Neuronal stem cell (in vitro differentiated cells): ENCODE results near the gene HOXA11.

Source experiments
- DNase-seq: peaks from one replicate; pipeline ENCODE4 v3.0.0-alpha.2; 2013; ENCODE audit warnings: low spot score
- H2AFZ ChIP-seq: one replicate; pipeline ENCODE4 v1.6.1; 2013; ENCODE audit warnings: mild to moderate bottlenecking, low read length, inconsistent platforms
- H2AK5ac ChIP-seq: 2 replicates; pipeline ENCODE4 v1.6.1; 2013; ENCODE audit warnings: low read depth, mild to moderate bottlenecking, inconsistent platforms, low read length, moderate library complexity, mixed read lengths
- H2BK120ac ChIP-seq: 2 replicates; pipeline ENCODE4 v1.6.1; 2013; ENCODE audit warnings: low read depth, mild to moderate bottlenecking, inconsistent platforms, low read length, moderate library complexity, mixed read lengths
- H2BK12ac ChIP-seq: one replicate; pipeline ENCODE4 v1.6.1; 2013; ENCODE audit warnings: low read length, inconsistent platforms
- H2BK15ac ChIP-seq: 2 replicates; pipeline ENCODE4 v1.6.1; 2013; ENCODE audit warnings: mild to moderate bottlenecking, low read length, inconsistent platforms, mixed read lengths
- H2BK5ac ChIP-seq: one replicate; pipeline ENCODE4 v1.6.1; 2013; ENCODE audit warnings: inconsistent platforms, mild to moderate bottlenecking, low read length, moderate library complexity
- H3K14ac ChIP-seq: one replicate; pipeline ENCODE4 v1.6.1; 2013; ENCODE audit warnings: low read length, inconsistent platforms
- H3K18ac ChIP-seq: 2 replicates; pipeline ENCODE4 v1.6.1; 2013; ENCODE audit warnings: low read length, inconsistent platforms
- H3K23ac ChIP-seq: 2 replicates; pipeline ENCODE4 v1.6.1; 2013; ENCODE audit warnings: low read depth, mild to moderate bottlenecking, mixed read lengths, low read length, inconsistent platforms; ENCODE audit not compliant: poor library complexity
- H3K27ac ChIP-seq: replicated peaks from 3 replicates; pipeline ENCODE4 v1.5.1; 2013; ENCODE audit warnings: low read length, inconsistent platforms
- H3K27me3 ChIP-seq, 3 experiments: 2 replicates each; pipeline ENCODE4 v1.6.1; 2013; ENCODE audit warnings: low read length in 3 of 3, mild to moderate bottlenecking in 2 of 3, inconsistent platforms in 1 of 3, low read depth in 1 of 3, mixed read lengths in 1 of 3, moderate library complexity in 1 of 3; ENCODE audit not compliant: control insufficient read depth in 3 of 3, insufficient read depth in 3 of 3
- H3K36me3 ChIP-seq, 2 donors: replicated peaks in 1 of 2; 2 replicates each; pipeline ENCODE4 v1.6.1; 2013; ENCODE audit warnings: low read length in 2 of 2; ENCODE audit not compliant: control insufficient read depth in 2 of 2, insufficient read depth in 2 of 2
- H3K4ac ChIP-seq: 2 replicates; pipeline ENCODE4 v1.6.1; 2013; ENCODE audit warnings: inconsistent platforms, mild to moderate bottlenecking, low read length, moderate library complexity
- H3K4me1 ChIP-seq, 2 donors: 1 replicate in 1 of 2; 2 replicates in 1 of 2; pipeline ENCODE4 v1.6.1; 2013; ENCODE audit warnings: low read length in 2 of 2, low read depth in 1 of 2; ENCODE audit not compliant: control insufficient read depth in 2 of 2, insufficient read depth in 1 of 2
- H3K4me2 ChIP-seq: one replicate; pipeline ENCODE4 v1.6.1; 2013; ENCODE audit warnings: mild to moderate bottlenecking, low read length, inconsistent platforms; ENCODE audit not compliant: insufficient read depth, poor library complexity, severe bottlenecking
- H3K4me3 ChIP-seq, 2 donors: 2 replicates each; pipeline ENCODE4 v1.5.1; 2013; ENCODE audit warnings: low read length in 2 of 2, mild to moderate bottlenecking in 2 of 2, inconsistent platforms in 1 of 2, moderate library complexity in 1 of 2
- H3K79me1 ChIP-seq: one replicate; pipeline ENCODE4 v1.6.1; 2013; ENCODE audit warnings: low read depth, mild to moderate bottlenecking, inconsistent platforms, low read length, moderate library complexity
- H3K9ac ChIP-seq: one replicate; pipeline ENCODE4 v1.6.1; 2013; ENCODE audit warnings: mild to moderate bottlenecking, low read depth, low read length, inconsistent platforms; ENCODE audit not compliant: poor library complexity
- H3K9me3 ChIP-seq, 2 donors: replicated peaks in 1 of 2; 2 replicates each; pipeline versions ENCODE3 to v1.6.1; 2013; ENCODE audit warnings: low read length in 2 of 2, mild to moderate bottlenecking in 2 of 2, inconsistent platforms in 1 of 2, low read depth in 1 of 2, mixed read lengths in 1 of 2, moderate library complexity in 1 of 2; ENCODE audit not compliant: control insufficient read depth in 2 of 2, insufficient read depth in 1 of 2
- H4K8ac ChIP-seq: one replicate; pipeline ENCODE4 v1.6.1; 2013; ENCODE audit warnings: low read depth, mild to moderate bottlenecking, inconsistent platforms, low read length, moderate library complexity
- H4K91ac ChIP-seq: one replicate; pipeline ENCODE4 v1.6.1; 2013; ENCODE audit warnings: low read length, low read depth, mild to moderate bottlenecking, inconsistent platforms; ENCODE audit not compliant: poor library complexity
- WGBS, 2 donors: extraction: QIAGEN DNeasy Blood & Tissue Kit; methylation state at CpG; one replicate each; pipeline ENCODE4 v1.1.7; 2013; ENCODE audit warnings: missing lambda C conversion rate in 2 of 2, mixed read lengths in 1 of 2; ENCODE audit not compliant: insufficient read length in 2 of 2, insufficient replicate concordance in 1 of 2; ENCODE audit errors: extremely low coverage in 2 of 2; 5-methylcytosine and 5-hydroxymethylcytosine counted together

Gene HOXA11

DNA sequence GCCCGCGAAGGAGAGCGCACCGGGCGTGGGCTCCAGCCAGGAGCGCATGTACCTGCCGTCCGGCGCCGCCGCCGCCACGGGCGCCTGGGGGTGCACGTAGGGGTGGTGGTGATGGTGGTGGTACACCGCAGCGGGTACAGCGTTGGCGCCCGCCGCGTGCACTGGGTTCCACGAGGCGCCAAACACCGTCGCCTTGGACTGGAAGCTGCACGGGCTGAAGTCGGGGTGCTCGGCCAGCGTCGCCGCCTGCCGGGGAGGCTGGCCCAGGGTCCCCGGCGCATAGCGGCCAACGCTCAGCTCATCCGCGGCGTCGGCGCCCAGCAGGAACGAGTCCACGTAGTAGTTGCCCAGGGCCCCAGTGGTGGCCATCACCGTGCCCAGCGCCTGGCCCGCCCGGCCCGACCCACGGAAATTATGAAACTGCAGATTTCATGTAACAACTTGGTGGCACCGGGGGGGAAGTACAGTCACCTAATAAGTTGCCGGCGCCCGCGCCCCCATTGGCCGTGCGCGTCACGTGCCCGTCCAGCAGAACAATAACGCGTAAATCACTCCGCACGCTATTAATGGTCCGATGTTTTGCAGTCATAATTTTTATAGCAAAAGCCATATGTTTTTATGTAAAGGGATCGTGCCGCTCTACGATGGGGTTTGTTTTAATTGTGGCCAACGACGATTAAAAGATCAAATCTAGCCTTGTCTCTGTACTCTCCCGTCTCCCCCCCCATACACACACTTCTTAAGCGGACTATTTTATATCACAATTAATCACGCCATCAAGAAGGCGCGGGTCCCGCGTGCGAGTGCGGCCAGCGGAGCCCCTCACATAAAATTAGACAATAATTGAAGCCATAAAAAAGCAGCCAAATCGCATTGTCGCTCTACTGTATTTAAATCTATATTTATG is 19.7 kb downstream of the HOXA11 start, which contains the start of gene HOXA9:
TSS of gene HOXA9 (minus strand) at position 449 of the 907 bp plus-strand sequence. CDS start at position 369, 80 bp downstream.
- Histone ChIP-seq H4K91ac (no peak within 1 kb of the TSS), H3K27ac (no peak within 1 kb of the TSS), H3K9ac (no peak within 1 kb of the TSS), H2BK12ac (no peak within 1 kb of the TSS), H3K36me3 (no peaks in the 10 kb centered on the region), H3K23ac (peak within 1 kb of the TSS; percentile 89), H3K79me1 (peaks cover 2% of the 10 kb centered on the region), H3K14ac (no peak within 1 kb of the TSS), H2BK5ac (no peak within 1 kb of the TSS), H3K4ac (no peak within 1 kb of the TSS), H3K4me1 (no peaks in the 10 kb centered on the region), H3K4me3 (peak within 1 kb of the TSS in 1 of 2 donors; percentile 33), H2BK120ac (peak within 1 kb of the TSS; percentile 61), H2AFZ (peak within 1 kb of the TSS; percentile 73), H3K27me3 (peaks cover 76 to 97% (median 94%) of the 10 kb centered on the region in 3 experiments), H4K8ac (no peak within 1 kb of the TSS), H3K4me2 (peak within 1 kb of the TSS; percentile 32), H2BK15ac (no peak within 1 kb of the TSS), H3K9me3 (peaks cover 0 to 27% of the 10 kb centered on the region in 2 donors), H3K18ac (no peak within 1 kb of the TSS), H2AK5ac (no peak within 1 kb of the TSS)
- no peak for DNase-seq
- WGBS, 2 donors, result no CpG with 5 or more reads among the region's 82 CpGs

DNA sequence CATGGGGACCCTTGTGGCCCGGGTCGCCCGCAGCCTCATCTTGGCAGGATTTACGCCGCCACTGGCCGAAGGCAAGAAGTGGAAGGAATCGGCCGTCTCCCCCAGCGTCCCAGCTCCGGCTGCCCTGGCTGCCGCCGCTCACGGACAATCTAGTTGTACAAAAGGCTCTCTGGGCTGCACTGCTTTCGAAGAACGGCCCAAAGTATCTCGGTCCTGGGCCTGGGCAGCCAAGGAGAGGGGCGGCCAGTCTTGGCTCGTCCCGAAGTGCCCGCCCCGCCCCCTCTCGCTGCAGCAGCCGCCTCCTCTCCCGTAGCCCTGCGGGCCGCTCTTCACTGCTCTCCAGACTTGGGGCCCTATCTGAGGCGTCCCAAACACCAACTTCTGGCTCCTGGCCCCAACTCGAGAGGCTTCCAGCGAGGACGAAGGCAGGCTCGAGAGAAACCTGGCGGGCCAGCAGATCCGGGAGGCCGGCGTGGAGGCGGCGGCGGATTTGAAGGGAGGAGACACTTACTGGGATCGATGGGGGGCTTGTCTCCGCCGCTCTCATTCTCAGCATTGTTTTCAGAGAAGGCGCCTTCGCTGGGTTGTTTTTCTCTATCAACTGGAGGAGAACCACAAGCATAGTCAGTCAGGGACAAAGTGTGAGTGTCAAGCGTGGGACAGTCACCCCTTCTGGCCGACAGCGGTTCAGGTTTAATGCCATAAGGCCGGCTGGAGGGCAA is 20.5 kb downstream of the HOXA11 start:
- no peak for DNase-seq
- H2AK5ac ChIP-seq, result no peak overlapping the region
- peak overlapping the region; percentile 32 for H3K4me2 ChIP-seq
- peak overlapping the region; percentile 73 for H2AFZ ChIP-seq
- H2BK120ac ChIP-seq, result no peak overlapping the region
- H2BK15ac ChIP-seq, result no peak overlapping the region
- peak overlapping the region; percentile 89 for H3K23ac ChIP-seq
- peaks cover 6 to 30% of the 10 kb centered on the region in 2 donors for H3K9me3 ChIP-seq
- H3K4me1 ChIP-seq, result no peaks in the 10 kb centered on the region
- peaks cover 2% of the 10 kb centered on the region for H3K79me1 ChIP-seq
- no peak overlapping the region for H3K18ac ChIP-seq
- no peak overlapping the region for H3K4me3 ChIP-seq
- H4K8ac ChIP-seq, result no peak overlapping the region
- H3K14ac ChIP-seq, result no peak overlapping the region
- no peak overlapping the region for H3K4ac ChIP-seq
- H3K9ac ChIP-seq, result no peak overlapping the region
- no peaks in the 10 kb centered on the region for H3K36me3 ChIP-seq
- no peak overlapping the region for H2BK5ac ChIP-seq
- WGBS, 2 donors, result no CpG with 5 or more reads among the region's 47 CpGs
- no peak overlapping the region for H3K27ac ChIP-seq
- no peak overlapping the region for H2BK12ac ChIP-seq
- H4K91ac ChIP-seq, result no peak overlapping the region
- peaks cover 73 to 97% (median 94%) of the 10 kb centered on the region in 3 experiments for H3K27me3 ChIP-seq

GRCh38 chr7:27164045-27164366 is 21.0 kb downstream of the HOXA11 start:
- H2AFZ ChIP-seq, result peak overlapping the region; percentile 73
- no peaks in the 10 kb centered on the region for H3K36me3 ChIP-seq
- no peak overlapping the region for H2BK5ac ChIP-seq
- no peak overlapping the region for H2BK15ac ChIP-seq
- H2BK12ac ChIP-seq, result no peak overlapping the region
- no peak overlapping the region for H4K8ac ChIP-seq
- H3K27me3 ChIP-seq, result peaks cover 73 to 97% (median 95%) of the 10 kb centered on the region in 3 experiments
- H4K91ac ChIP-seq, result no peak overlapping the region
- H2BK120ac ChIP-seq, result no peak overlapping the region
- H3K79me1 ChIP-seq, result peaks cover 2% of the 10 kb centered on the region
- H3K4me1 ChIP-seq, result no peaks in the 10 kb centered on the region
- H3K4me2 ChIP-seq, result no peak overlapping the region
- no peak overlapping the region for H2AK5ac ChIP-seq
- no peak overlapping the region for H3K9ac ChIP-seq
- no peak overlapping the region for H3K4me3 ChIP-seq
- H3K14ac ChIP-seq, result no peak overlapping the region
- no peak overlapping the region for H3K27ac ChIP-seq
- H3K4ac ChIP-seq, result no peak overlapping the region
- peaks cover 12 to 30% of the 10 kb centered on the region in 2 donors for H3K9me3 ChIP-seq
- no CpG with 5 or more reads among the region's 12 CpGs for WGBS, 2 donors
- H3K23ac ChIP-seq, result no peak overlapping the region
- DNase-seq, result no peak
- H3K18ac ChIP-seq, result no peak overlapping the region
